NB4 (cell line): Measurements from ENCODE around the gene KIF1B.

Experiments used
- DNase-seq: peaks from one replicate; pipeline ENCODE4 v3.0.0; 2010; ENCODE audit warnings: low read depth
- H3K4me3 ChIP-seq: one replicate; pipeline ENCODE4 v1.5.1; 2011; ENCODE audit warnings: mild to moderate bottlenecking, low read depth, low read length, moderate library complexity
- MAX ChIP-seq: IDR thresholded peaks from 2 replicates; pipeline ENCODE4 v1.6.1; 2011; ENCODE audit warnings: low read depth, low read length
- MYC ChIP-seq: IDR thresholded peaks from 2 replicates; pipeline ENCODE4 v1.6.1; 2011; ENCODE audit warnings: low read depth, low read length
- POLR2A ChIP-seq: IDR thresholded peaks from 2 replicates; pipeline ENCODE4 v1.6.1; 2011; ENCODE audit warnings: mild to moderate bottlenecking; ENCODE audit not compliant: insufficient read length; ENCODE audit errors: extremely low read depth
- TF ChIP-seq, protein P1 (sequence below): IDR thresholded peaks from one replicate; pipeline ENCODE4 v1.5.1; 2012; ENCODE audit warnings: low read depth, low read length

KIF1B gene

GRCh38 chr1:10179406-10180091 lies 30.8 kb upstream of the KIF1B start:
- no peak for TF ChIP-seq MAX
- no peak for TF ChIP-seq POLR2A
- no peak for TF ChIP-seq MYC
- TF ChIP-seq, protein P1, sequence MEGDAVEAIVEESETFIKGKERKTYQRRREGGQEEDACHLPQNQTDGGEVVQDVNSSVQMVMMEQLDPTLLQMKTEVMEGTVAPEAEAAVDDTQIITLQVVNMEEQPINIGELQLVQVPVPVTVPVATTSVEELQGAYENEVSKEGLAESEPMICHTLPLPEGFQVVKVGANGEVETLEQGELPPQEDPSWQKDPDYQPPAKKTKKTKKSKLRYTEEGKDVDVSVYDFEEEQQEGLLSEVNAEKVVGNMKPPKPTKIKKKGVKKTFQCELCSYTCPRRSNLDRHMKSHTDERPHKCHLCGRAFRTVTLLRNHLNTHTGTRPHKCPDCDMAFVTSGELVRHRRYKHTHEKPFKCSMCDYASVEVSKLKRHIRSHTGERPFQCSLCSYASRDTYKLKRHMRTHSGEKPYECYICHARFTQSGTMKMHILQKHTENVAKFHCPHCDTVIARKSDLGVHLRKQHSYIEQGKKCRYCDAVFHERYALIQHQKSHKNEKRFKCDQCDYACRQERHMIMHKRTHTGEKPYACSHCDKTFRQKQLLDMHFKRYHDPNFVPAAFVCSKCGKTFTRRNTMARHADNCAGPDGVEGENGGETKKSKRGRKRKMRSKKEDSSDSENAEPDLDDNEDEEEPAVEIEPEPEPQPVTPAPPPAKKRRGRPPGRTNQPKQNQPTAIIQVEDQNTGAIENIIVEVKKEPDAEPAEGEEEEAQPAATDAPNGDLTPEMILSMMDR = no peak
- DNase-seq = no peak
- H3K4me3 ChIP-seq = no peak overlapping the region

DNA sequence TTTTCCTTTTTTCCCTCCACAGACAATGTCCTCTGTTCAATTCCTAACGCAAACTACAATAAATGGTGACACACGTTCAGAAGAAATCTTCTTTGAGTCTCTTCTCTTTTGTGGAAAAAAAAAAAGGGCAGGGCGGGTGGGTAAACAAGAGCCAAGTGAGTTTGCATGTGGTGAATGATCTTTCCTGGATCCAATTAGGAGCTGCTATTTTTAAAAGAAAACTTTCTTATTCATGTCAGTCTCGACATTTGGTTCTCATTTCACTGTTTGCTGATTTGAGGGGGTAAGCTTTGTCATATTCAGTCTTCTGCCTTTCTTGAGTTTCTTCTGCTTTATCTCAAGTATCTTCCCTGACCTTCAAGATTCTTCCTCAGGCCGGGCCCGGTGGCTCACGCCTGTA lies 29.2 kb upstream of the KIF1B start:
- TF ChIP-seq, protein P1 = no peak
- TF ChIP-seq POLR2A = no peak
- TF ChIP-seq MAX = no peak
- TF ChIP-seq MYC = no peak
- DNase-seq = no peak
- H3K4me3 ChIP-seq = no peak overlapping the region

GRCh38 chr1:10185759-10186158 lies 24.6 kb upstream of the KIF1B start:
- no peak overlapping the region for H3K4me3 ChIP-seq
- DNase-seq = no peak
- TF ChIP-seq MYC (no peak), POLR2A (no peak), MAX (no peak)
- TF ChIP-seq, protein P1 = no peak

GRCh38 chr1:10186331-10187025 lies 23.9 kb upstream of the KIF1B start:
- DNase-seq = no peak

GRCh38 chr1:10187026-10187334 lies 23.4 kb upstream of the KIF1B start:
- TF ChIP-seq MYC (no peak), MAX (no peak), POLR2A (no peak)
- TF ChIP-seq, protein P1 = no peak
- DNase-seq = no peak

More at GRCh38 chr1:10186331-10187025, 23.9 kb upstream of the KIF1B start:
- H3K4me3 ChIP-seq = no peak overlapping the region
- no peak for TF ChIP-seq POLR2A

GRCh38 chr1:10188133-10188650 lies 22.2 kb upstream of the KIF1B start:
- TF ChIP-seq, protein P1 = no peak
- H3K4me3 ChIP-seq = no peak overlapping the region
- no peak for DNase-seq

More at GRCh38 chr1:10187026-10187334, 23.4 kb upstream of the KIF1B start:
- no peak overlapping the region for H3K4me3 ChIP-seq
